Measurements from ENCODE around the gene SPATS1.

Gene SPATS1

GRCh38 chr6:44305200-44305725, 37.2 kb upstream of the SPATS1 start:
- no peak for ATAC-seq (ENCODE audit: insufficient read depth, low read depth)

GRCh38 chr6:44306710-44307109, 35.7 kb upstream of the SPATS1 start:
- H3K4me2 ChIP-seq (ENCODE audit: insufficient read depth, low read length), result no peak overlapping the region
- H3K36me3 ChIP-seq (ENCODE audit: insufficient read depth, low read length), result peaks cover 95% of the 10 kb centered on the region
- peaks cover 6% of the 10 kb centered on the region; the same call in 1 of the 2 replicates for H3K79me2 ChIP-seq (ENCODE audit: insufficient read depth, low read length)
- ATAC-seq (ENCODE audit: insufficient read depth, low read depth) (no peak), DNase-seq (no peak)
- no peak overlapping the region for H3K9ac ChIP-seq (ENCODE audit: low read depth, low read length)
- peaks cover 10% of the 10 kb centered on the region for H3K4me1 ChIP-seq (ENCODE audit: insufficient read depth, low read length)
- H3K4me3 ChIP-seq (ENCODE audit: low read depth in 1 of 2, low read length in 2 of 2), result no peak overlapping the region
- no peak for TF ChIP-seq CTCF (IDR thresholded peaks at IDR 0.05; ENCODE audit: borderline replicate concordance, extremely low read depth, low read length, poor library complexity, severe bottlenecking)
- no peak for TF ChIP-seq EZH2 (IDR thresholded peaks at IDR 0.05; ENCODE audit: borderline replicate concordance, low read depth, low read length, severe bottlenecking)
- no peaks in the 10 kb centered on the region for H3K9me3 ChIP-seq (ENCODE audit: insufficient read depth, low read length, severe bottlenecking)
- no peaks in the 10 kb centered on the region for H3K27me3 ChIP-seq (ENCODE audit: insufficient read depth, low read length, poor library complexity)
- no peak overlapping the region for H2AFZ ChIP-seq (ENCODE audit: low read depth, low read length)
- peaks cover 9% of the 10 kb centered on the region for H4K20me1 ChIP-seq (ENCODE audit: insufficient read depth, low read length)
- no peak overlapping the region for H3K27ac ChIP-seq (ENCODE audit: low read length)

More at GRCh38 chr6:44305200-44305725, 37.2 kb upstream of the SPATS1 start:
- Histone ChIP-seq H3K79me2 (ENCODE audit: insufficient read depth, low read length) (no peaks in the 10 kb centered on the region), H3K27me3 (ENCODE audit: insufficient read depth, low read length, poor library complexity) (no peaks in the 10 kb centered on the region), H3K9me3 (ENCODE audit: insufficient read depth, low read length, severe bottlenecking) (no peaks in the 10 kb centered on the region), H3K4me2 (ENCODE audit: insufficient read depth, low read length) (no peak overlapping the region), H3K36me3 (ENCODE audit: insufficient read depth, low read length) (peaks cover 95% of the 10 kb centered on the region), H3K4me3 (ENCODE audit: low read depth in 1 of 2, low read length in 2 of 2) (no peak overlapping the region), H4K20me1 (ENCODE audit: insufficient read depth, low read length) (peaks cover 9% of the 10 kb centered on the region), H2AFZ (ENCODE audit: low read depth, low read length) (no peak overlapping the region), H3K27ac (ENCODE audit: low read length) (no peak overlapping the region; the same call in 1 of the 2 replicates), H3K4me1 (ENCODE audit: insufficient read depth, low read length) (no peaks in the 10 kb centered on the region), H3K9ac (ENCODE audit: low read depth, low read length) (no peak overlapping the region)
- TF ChIP-seq CTCF (IDR thresholded peaks at IDR 0.05; ENCODE audit: borderline replicate concordance, extremely low read depth, low read length, poor library complexity, severe bottlenecking), result no peak
- TF ChIP-seq EZH2 (IDR thresholded peaks at IDR 0.05; ENCODE audit: borderline replicate concordance, low read depth, low read length, severe bottlenecking), result no peak
- no peak for DNase-seq

- no peak overlapping the region for H3K9ac ChIP-seq (ENCODE audit: low read depth, low read length)
- no peak for ATAC-seq (ENCODE audit: insufficient read depth, low read depth)
- peaks cover 11% of the 10 kb centered on the region for H3K79me2 ChIP-seq (ENCODE audit: insufficient read depth, low read length)
- no peaks in the 10 kb centered on the region for H3K9me3 ChIP-seq (ENCODE audit: insufficient read depth, low read length, severe bottlenecking)
- no peak for TF ChIP-seq EZH2 (IDR thresholded peaks at IDR 0.05; ENCODE audit: borderline replicate concordance, low read depth, low read length, severe bottlenecking)
- no peak for TF ChIP-seq CTCF (IDR thresholded peaks at IDR 0.05; ENCODE audit: borderline replicate concordance, extremely low read depth, low read length, poor library complexity, severe bottlenecking)
- peaks cover 95% of the 10 kb centered on the region for H3K36me3 ChIP-seq (ENCODE audit: insufficient read depth, low read length)
- no peak overlapping the region for H3K27ac ChIP-seq (ENCODE audit: low read length)
- H3K27me3 ChIP-seq (ENCODE audit: insufficient read depth, low read length, poor library complexity), result no peaks in the 10 kb centered on the region
- no peak overlapping the region for H2AFZ ChIP-seq (ENCODE audit: low read depth, low read length)
- peaks cover 15% of the 10 kb centered on the region for H3K4me1 ChIP-seq (ENCODE audit: insufficient read depth, low read length)
- H4K20me1 ChIP-seq (ENCODE audit: insufficient read depth, low read length), result peaks cover 9% of the 10 kb centered on the region
- no peak overlapping the region for H3K4me2 ChIP-seq (ENCODE audit: insufficient read depth, low read length)
- no peak for DNase-seq
- no peak overlapping the region for H3K4me3 ChIP-seq (ENCODE audit: low read depth in 1 of 2, low read length in 2 of 2)
Observed at GRCh38 chr6:44307217-44307616, 35.2 kb upstream of the SPATS1 start.

All from DND-41 (cell line).